Measurements from ENCODE around the gene CCT7. TPM values are rescaled to one million over a fixed set of nuclear protein-coding genes. Genes with fewer than 3 reads are reported as not detected.

CCT7 gene
- total RNA-seq, 1 donor from 2014 or later, result 216 TPM

- DNase-seq (no peak), ATAC-seq (no peak)
- intact Hi-C loops (cut with micrococcal nuclease), result no loop called here
Measured at GRCh38 chr2:73286134-73286655, 52.1 kb downstream of the CCT7 start.

GRCh38 chr2:73289304-73289703, 55.2 kb downstream of the CCT7 start:
- intact Hi-C loops (cut with micrococcal nuclease), result no loop called here
- DNase-seq (no peak), ATAC-seq (no peak)

GRCh38 chr2:73290049-73290839, 56.1 kb downstream of the CCT7 start:
- intact Hi-C loops (cut with micrococcal nuclease), result no loop called here
- ATAC-seq, result no peak

GRCh38 chr2:73291093-73291460, 57.0 kb downstream of the CCT7 start:
- ATAC-seq, result peak; percentile 84
- peak; percentile 72 for DNase-seq
- intact Hi-C loops (cut with micrococcal nuclease), result no loop called here

More at GRCh38 chr2:73290049-73290839, 56.1 kb downstream of the CCT7 start:
- no peak for DNase-seq

- ATAC-seq (no peak), DNase-seq (no peak)
- intact Hi-C loops (cut with micrococcal nuclease), result no loop called here
Measured at GRCh38 chr2:73291461-73292315, 57.6 kb downstream of the CCT7 start.

GRCh38 chr2:73292316-73292905, 58.3 kb downstream of the CCT7 start:
- ATAC-seq (no peak), DNase-seq (no peak)
- intact Hi-C loops (cut with micrococcal nuclease), result no loop called here

GRCh38 chr2:73292906-73293533, 58.9 kb downstream of the CCT7 start:
- intact Hi-C loops (cut with micrococcal nuclease), result no loop called here
- DNase-seq (no peak), ATAC-seq (no peak)

GRCh38 chr2:73293534-73294171, 59.5 kb downstream of the CCT7 start, which contains the start of gene EGR4:
Gene EGR4, minus strand, starts transcription at chr2:73293548. Its CDS starts 231 bp downstream, at chr2:73293317.
- DNase-seq (peak; percentile 56), ATAC-seq (peak; percentile 55)
- intact Hi-C loops (cut with micrococcal nuclease), result no loop called here

- ATAC-seq (no peak), DNase-seq (no peak)
- intact Hi-C loops (cut with micrococcal nuclease), result no loop called here
Measured at GRCh38 chr2:73294239-73294638, 60.1 kb downstream of the CCT7 start.

GRCh38 chr2:73295751-73296400, 61.8 kb downstream of the CCT7 start:
- ATAC-seq, result no peak
- intact Hi-C loops (cut with micrococcal nuclease), result no loop called here
- no peak for DNase-seq

- no peak for ATAC-seq
- no peak for DNase-seq
- intact Hi-C loops (cut with micrococcal nuclease), result no loop called here
Measured at GRCh38 chr2:73297151-73297559, 63.0 kb downstream of the CCT7 start.

GRCh38 chr2:73297586-73297985, 63.5 kb downstream of the CCT7 start:
- intact Hi-C loops (cut with micrococcal nuclease), result no loop called here
- no peak for ATAC-seq
- DNase-seq, result no peak

- intact Hi-C loops (cut with micrococcal nuclease), result no loop called here
- ATAC-seq (no peak), DNase-seq (no peak)
Measured at GRCh38 chr2:73300926-73301325, 66.8 kb downstream of the CCT7 start.

- ATAC-seq (no peak), DNase-seq (no peak)
- intact Hi-C loops (cut with micrococcal nuclease), result no loop called here
Measured at GRCh38 chr2:73301636-73302035, 67.5 kb downstream of the CCT7 start.

Data from left ventricle myocardium superior (tissue), 1 donor.